Measurements from ENCODE around the gene TSPAN9.

Gene TSPAN9

GRCh38 chr12:3107954-3108353, 30.8 kb downstream of the TSPAN9 start:
- no peak for DNase-seq (ENCODE audit: low read depth)
- TF ChIP-seq CTCF (conservative IDR thresholded peaks at IDR 0.05; ENCODE audit: low read length): no peak
- H3K4me3 ChIP-seq (ENCODE audit: low read length): no peak overlapping the region

GRCh38 chr12:3110578-3110977, 33.4 kb downstream of the TSPAN9 start:
- TF ChIP-seq CTCF (conservative IDR thresholded peaks at IDR 0.05; ENCODE audit: low read length): no peak

GRCh38 chr12:3113671-3114325, 36.6 kb downstream of the TSPAN9 start:
- no peak for TF ChIP-seq CTCF (conservative IDR thresholded peaks at IDR 0.05; ENCODE audit: low read length)
- no peak overlapping the region for H3K4me3 ChIP-seq (ENCODE audit: low read length)
- no peak for DNase-seq (ENCODE audit: low read depth)

More at GRCh38 chr12:3110578-3110977, 33.4 kb downstream of the TSPAN9 start:
- no peak overlapping the region for H3K4me3 ChIP-seq (ENCODE audit: low read length)
- DNase-seq (ENCODE audit: low read depth): peak; percentile 41

- no peak for TF ChIP-seq CTCF (conservative IDR thresholded peaks at IDR 0.05; ENCODE audit: low read length)
- DNase-seq (ENCODE audit: low read depth): no peak
- H3K4me3 ChIP-seq (ENCODE audit: low read length): no peak overlapping the region
These were observed 37.5 kb downstream of the TSPAN9 start for GRCh38 chr12:3114671-3115070.

- no peak for TF ChIP-seq CTCF (conservative IDR thresholded peaks at IDR 0.05; ENCODE audit: low read length)
- no peak overlapping the region for H3K4me3 ChIP-seq (ENCODE audit: low read length)
- no peak for DNase-seq (ENCODE audit: low read depth)
These were observed 37.9 kb downstream of the TSPAN9 start for GRCh38 chr12:3115078-3115477.

GRCh38 chr12:3116106-3116844, 39.1 kb downstream of the TSPAN9 start:
- DNase-seq (ENCODE audit: low read depth): no peak
- no peak for TF ChIP-seq CTCF (conservative IDR thresholded peaks at IDR 0.05; ENCODE audit: low read length)
- H3K4me3 ChIP-seq (ENCODE audit: low read length): no peak overlapping the region

GRCh38 chr12:3117144-3117581, 40.0 kb downstream of the TSPAN9 start:
- no peak for TF ChIP-seq CTCF (conservative IDR thresholded peaks at IDR 0.05; ENCODE audit: low read length)
- peak; percentile 65 for DNase-seq (ENCODE audit: low read depth)

More at GRCh38 chr12:3117144-3117581, 40.0 kb downstream of the TSPAN9 start:
- no peak overlapping the region; the same call in 1 of the 2 replicates for H3K4me3 ChIP-seq (ENCODE audit: low read length)

Data from AG10803 (cell line).